ENCODE measurements around the gene TFAP2A.

Gene TFAP2A

GRCh38 chr6:10413262-10413849 lies 1.5 kb downstream of the TFAP2A start:
- H3K4me3 ChIP-seq (ENCODE audit: low read length in 2 of 2), result peak overlapping the region; percentile 70 to 84
- H3K36me3 ChIP-seq (ENCODE audit: control insufficient read depth in 2 of 2, insufficient read depth in 2 of 2, low read length in 2 of 2), result no peaks in the 10 kb centered on the region
- H3K9ac ChIP-seq (ENCODE audit: low read depth in 1 of 2, low read length in 2 of 2), result peak overlapping the region; percentile 20 to 24
- H3K27me3 ChIP-seq (ENCODE audit: control insufficient read depth in 2 of 2, insufficient read depth in 2 of 2, low read length in 2 of 2), result peaks cover 80 to 83% of the 10 kb centered on the region in 2 donors
- H3K4me1 ChIP-seq (ENCODE audit: control insufficient read depth in 2 of 2, insufficient read depth in 2 of 2, low read length in 2 of 2), result peaks cover 11 to 18% of the 10 kb centered on the region in 2 donors
- no peaks in the 10 kb centered on the region for H3K9me3 ChIP-seq (ENCODE audit: control insufficient read depth in 2 of 2, low read length in 2 of 2)
- H3K27ac ChIP-seq (ENCODE audit: low read depth in 2 of 2, low read length in 2 of 2), result no peak overlapping the region

GRCh38 chr6:10412461-10413261 lies 2.2 kb downstream of the TFAP2A start:
- no peak overlapping the region for H3K27ac ChIP-seq (ENCODE audit: low read depth in 2 of 2, low read length in 2 of 2)
- H3K27me3 ChIP-seq (ENCODE audit: control insufficient read depth in 2 of 2, insufficient read depth in 2 of 2, low read length in 2 of 2), result peaks cover 74 to 83% of the 10 kb centered on the region in 2 donors
- peaks cover 11 to 18% of the 10 kb centered on the region in 2 donors for H3K4me1 ChIP-seq (ENCODE audit: control insufficient read depth in 2 of 2, insufficient read depth in 2 of 2, low read length in 2 of 2)
- peak overlapping the region; percentile 24 to 43 for H3K9ac ChIP-seq (ENCODE audit: low read depth in 1 of 2, low read length in 2 of 2)
- no peaks in the 10 kb centered on the region for H3K36me3 ChIP-seq (ENCODE audit: control insufficient read depth in 2 of 2, insufficient read depth in 2 of 2, low read length in 2 of 2)
- peak overlapping the region; percentile 70 to 84 for H3K4me3 ChIP-seq (ENCODE audit: low read length in 2 of 2)
- no peaks in the 10 kb centered on the region for H3K9me3 ChIP-seq (ENCODE audit: control insufficient read depth in 2 of 2, low read length in 2 of 2)

- Histone ChIP-seq H3K36me3 (ENCODE audit: control insufficient read depth in 2 of 2, insufficient read depth in 2 of 2, low read length in 2 of 2) (no peaks in the 10 kb centered on the region), H3K4me1 (ENCODE audit: control insufficient read depth in 2 of 2, insufficient read depth in 2 of 2, low read length in 2 of 2) (peaks cover 11 to 18% of the 10 kb centered on the region in 2 donors), H3K4me3 (ENCODE audit: low read length in 2 of 2) (peak overlapping the region; percentile 70 to 84), H3K27me3 (ENCODE audit: control insufficient read depth in 2 of 2, insufficient read depth in 2 of 2, low read length in 2 of 2) (peaks cover 69 to 82% of the 10 kb centered on the region in 2 donors), H3K9ac (ENCODE audit: low read depth in 1 of 2, low read length in 2 of 2) (peak overlapping the region; percentile 8 to 14), H3K9me3 (ENCODE audit: control insufficient read depth in 2 of 2, low read length in 2 of 2) (no peaks in the 10 kb centered on the region), H3K27ac (ENCODE audit: low read depth in 2 of 2, low read length in 2 of 2) (no peak overlapping the region)
These were observed 2.9 kb downstream of the TFAP2A start for GRCh38 chr6:10411971-10412460.

- H3K9ac ChIP-seq (ENCODE audit: low read depth in 1 of 2, low read length in 2 of 2), result peak overlapping the region in 1 of 2 donors; percentile 14
- peaks cover 63 to 80% of the 10 kb centered on the region in 2 donors for H3K27me3 ChIP-seq (ENCODE audit: control insufficient read depth in 2 of 2, insufficient read depth in 2 of 2, low read length in 2 of 2)
- no peak overlapping the region for H3K27ac ChIP-seq (ENCODE audit: low read depth in 2 of 2, low read length in 2 of 2)
- H3K9me3 ChIP-seq (ENCODE audit: control insufficient read depth in 2 of 2, low read length in 2 of 2), result no peaks in the 10 kb centered on the region
- peaks cover 11 to 18% of the 10 kb centered on the region in 2 donors for H3K4me1 ChIP-seq (ENCODE audit: control insufficient read depth in 2 of 2, insufficient read depth in 2 of 2, low read length in 2 of 2)
- peak overlapping the region; percentile 70 to 84 for H3K4me3 ChIP-seq (ENCODE audit: low read length in 2 of 2)
- H3K36me3 ChIP-seq (ENCODE audit: control insufficient read depth in 2 of 2, insufficient read depth in 2 of 2, low read length in 2 of 2), result no peaks in the 10 kb centered on the region
These were observed 3.5 kb downstream of the TFAP2A start for GRCh38 chr6:10411131-10411970.

- Histone ChIP-seq H3K4me3 (ENCODE audit: low read length in 2 of 2) (no peak overlapping the region), H3K9ac (ENCODE audit: low read depth in 1 of 2, low read length in 2 of 2) (no peak overlapping the region), H3K27ac (ENCODE audit: low read depth in 2 of 2, low read length in 2 of 2) (no peak overlapping the region), H3K4me1 (ENCODE audit: control insufficient read depth in 2 of 2, insufficient read depth in 2 of 2, low read length in 2 of 2) (peaks cover 11 to 17% of the 10 kb centered on the region in 2 donors), H3K9me3 (ENCODE audit: control insufficient read depth in 2 of 2, low read length in 2 of 2) (peaks cover 0 to 1% of the 10 kb centered on the region in 2 donors), H3K27me3 (ENCODE audit: control insufficient read depth in 2 of 2, insufficient read depth in 2 of 2, low read length in 2 of 2) (peaks cover 56 to 76% of the 10 kb centered on the region in 2 donors), H3K36me3 (ENCODE audit: control insufficient read depth in 2 of 2, insufficient read depth in 2 of 2, low read length in 2 of 2) (no peaks in the 10 kb centered on the region)
These were observed 4.4 kb downstream of the TFAP2A start for GRCh38 chr6:10410207-10411050.

- Histone ChIP-seq H3K36me3 (ENCODE audit: control insufficient read depth in 2 of 2, insufficient read depth in 2 of 2, low read length in 2 of 2) (no peaks in the 10 kb centered on the region), H3K27me3 (ENCODE audit: control insufficient read depth in 2 of 2, insufficient read depth in 2 of 2, low read length in 2 of 2) (peaks cover 49 to 70% of the 10 kb centered on the region in 2 donors), H3K4me1 (ENCODE audit: control insufficient read depth in 2 of 2, insufficient read depth in 2 of 2, low read length in 2 of 2) (peaks cover 11% of the 10 kb centered on the region in 2 donors), H3K27ac (ENCODE audit: low read depth in 2 of 2, low read length in 2 of 2) (no peak overlapping the region), H3K9me3 (ENCODE audit: control insufficient read depth in 2 of 2, low read length in 2 of 2) (peaks cover 2 to 6% of the 10 kb centered on the region in 2 donors), H3K4me3 (ENCODE audit: low read length in 2 of 2) (no peak overlapping the region), H3K9ac (ENCODE audit: low read depth in 1 of 2, low read length in 2 of 2) (no peak overlapping the region)
These were observed 5.1 kb downstream of the TFAP2A start for GRCh38 chr6:10409731-10410206.

GRCh38 chr6:10409233-10409721 lies 5.6 kb downstream of the TFAP2A start:
- H3K27me3 ChIP-seq (ENCODE audit: control insufficient read depth in 2 of 2, insufficient read depth in 2 of 2, low read length in 2 of 2), result peaks cover 44 to 65% of the 10 kb centered on the region in 2 donors
- peaks cover 11 to 13% of the 10 kb centered on the region in 2 donors for H3K4me1 ChIP-seq (ENCODE audit: control insufficient read depth in 2 of 2, insufficient read depth in 2 of 2, low read length in 2 of 2)
- H3K4me3 ChIP-seq (ENCODE audit: low read length in 2 of 2), result no peak overlapping the region
- H3K9me3 ChIP-seq (ENCODE audit: control insufficient read depth in 2 of 2, low read length in 2 of 2), result peaks cover 2 to 7% of the 10 kb centered on the region in 2 donors
- H3K36me3 ChIP-seq (ENCODE audit: control insufficient read depth in 2 of 2, insufficient read depth in 2 of 2, low read length in 2 of 2), result no peaks in the 10 kb centered on the region
- H3K27ac ChIP-seq (ENCODE audit: low read depth in 2 of 2, low read length in 2 of 2), result no peak overlapping the region
- no peak overlapping the region for H3K9ac ChIP-seq (ENCODE audit: low read depth in 1 of 2, low read length in 2 of 2)

GRCh38 chr6:10408457-10408856 lies 6.4 kb downstream of the TFAP2A start:
- H3K9ac ChIP-seq (ENCODE audit: low read depth in 1 of 2, low read length in 2 of 2), result no peak overlapping the region
- no peak overlapping the region for H3K27ac ChIP-seq (ENCODE audit: low read depth in 2 of 2, low read length in 2 of 2)
- peaks cover 36 to 57% of the 10 kb centered on the region in 2 donors for H3K27me3 ChIP-seq (ENCODE audit: control insufficient read depth in 2 of 2, insufficient read depth in 2 of 2, low read length in 2 of 2)
- H3K4me1 ChIP-seq (ENCODE audit: control insufficient read depth in 2 of 2, insufficient read depth in 2 of 2, low read length in 2 of 2), result peaks cover 10 to 15% of the 10 kb centered on the region in 2 donors
- peaks cover 2 to 7% of the 10 kb centered on the region in 2 donors for H3K9me3 ChIP-seq (ENCODE audit: control insufficient read depth in 2 of 2, low read length in 2 of 2)
- no peak overlapping the region for H3K4me3 ChIP-seq (ENCODE audit: low read length in 2 of 2)
- no peaks in the 10 kb centered on the region for H3K36me3 ChIP-seq (ENCODE audit: control insufficient read depth in 2 of 2, insufficient read depth in 2 of 2, low read length in 2 of 2)

- peaks cover 34 to 54% of the 10 kb centered on the region in 2 donors for H3K27me3 ChIP-seq (ENCODE audit: control insufficient read depth in 2 of 2, insufficient read depth in 2 of 2, low read length in 2 of 2)
These were observed 7.2 kb downstream of the TFAP2A start for GRCh38 chr6:10407674-10408054.

More at GRCh38 chr6:10407674-10408054, 7.2 kb downstream of the TFAP2A start:
- Histone ChIP-seq H3K4me3 (ENCODE audit: low read length in 2 of 2) (no peak overlapping the region), H3K27ac (ENCODE audit: low read depth in 2 of 2, low read length in 2 of 2) (no peak overlapping the region), H3K36me3 (ENCODE audit: control insufficient read depth in 2 of 2, insufficient read depth in 2 of 2, low read length in 2 of 2) (no peaks in the 10 kb centered on the region), H3K9me3 (ENCODE audit: control insufficient read depth in 2 of 2, low read length in 2 of 2) (peaks cover 2 to 7% of the 10 kb centered on the region in 2 donors), H3K4me1 (ENCODE audit: control insufficient read depth in 2 of 2, insufficient read depth in 2 of 2, low read length in 2 of 2) (peaks cover 4 to 9% of the 10 kb centered on the region in 2 donors), H3K9ac (ENCODE audit: low read depth in 1 of 2, low read length in 2 of 2) (no peak overlapping the region)
